SH-SY5Y (cell line): ENCODE data around the gene TUBG2.

Experiments used
- GATA2 ChIP-seq: IDR thresholded peaks from 2 replicates; pipeline ENCODE4 v1.6.1; 2011; ENCODE audit warnings: mild to moderate bottlenecking, low read depth, low read length
- GATA3 ChIP-seq: IDR thresholded peaks from 2 replicates; pipeline ENCODE4 v1.6.1; 2011; ENCODE audit warnings: low read depth, mild to moderate bottlenecking, low read length, moderate library complexity

DNA sequence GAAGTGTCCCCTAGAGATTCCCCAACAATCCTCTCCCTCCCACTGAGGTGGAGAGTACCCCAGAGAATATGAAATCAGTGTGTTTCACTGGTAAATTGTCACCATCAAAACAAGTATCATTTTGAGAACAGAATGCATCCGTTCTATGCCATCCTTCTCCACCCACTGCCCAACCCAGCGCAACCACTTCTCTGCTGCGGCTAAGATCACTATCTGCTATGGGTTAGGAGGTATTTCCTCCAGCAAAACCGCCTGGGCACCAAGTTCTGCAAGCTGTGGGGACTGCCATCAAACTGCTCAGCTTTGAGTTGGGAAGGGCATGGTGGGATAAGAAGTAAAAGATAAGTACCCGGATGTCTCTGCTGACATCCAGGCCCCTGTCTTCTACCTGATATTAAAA is 47.6 kb downstream of the TUBG2 start:
- no peak for TF ChIP-seq GATA2
- no peak for TF ChIP-seq GATA3
